Measurements from ENCODE around the gene RNASE4.
"Not testable (repeated sequence)": the region's sequence is repeated elsewhere in the genome, so short reads cannot be mapped to it uniquely, and the experiment has no call there.

RNASE4 gene

DNA sequence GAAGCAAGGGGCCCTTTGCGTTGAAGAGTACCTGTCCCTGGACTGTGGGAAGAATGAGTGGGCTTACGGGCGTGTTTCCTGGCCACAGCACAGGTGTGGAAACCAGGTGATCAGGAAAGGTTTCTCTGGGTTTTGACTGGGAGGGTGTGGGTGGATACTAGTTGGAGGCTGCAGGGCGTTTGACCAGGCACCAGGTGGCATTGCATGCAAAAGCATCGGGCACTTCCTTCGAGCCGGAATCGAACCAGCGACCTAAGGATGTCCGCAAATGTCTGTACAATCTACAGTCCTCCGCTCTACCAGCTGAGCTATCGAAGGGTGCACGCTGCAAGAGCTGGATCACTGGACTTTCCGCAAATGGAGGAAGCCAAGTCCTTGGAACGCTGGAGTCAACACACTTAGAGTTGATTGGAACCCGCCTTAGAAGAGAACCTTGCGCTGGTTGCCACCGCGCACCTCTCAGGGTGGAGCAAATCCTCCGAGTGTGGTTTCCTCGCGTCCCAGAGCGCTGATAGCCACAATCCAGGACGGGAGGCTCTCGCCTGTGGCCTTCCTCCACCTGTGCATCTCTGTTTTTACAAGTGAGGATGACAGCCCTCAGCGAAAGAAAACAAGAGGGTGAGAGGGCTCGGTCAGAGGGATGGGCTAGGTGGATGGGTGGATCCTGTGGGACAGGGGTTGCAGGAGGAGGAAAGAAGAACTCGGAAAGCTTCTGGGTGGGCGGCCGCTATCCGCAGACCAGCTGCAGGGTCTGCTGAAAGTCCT, 21.2 kb upstream of the RNASE4 start:
- TF ChIP-seq, protein P1, sequence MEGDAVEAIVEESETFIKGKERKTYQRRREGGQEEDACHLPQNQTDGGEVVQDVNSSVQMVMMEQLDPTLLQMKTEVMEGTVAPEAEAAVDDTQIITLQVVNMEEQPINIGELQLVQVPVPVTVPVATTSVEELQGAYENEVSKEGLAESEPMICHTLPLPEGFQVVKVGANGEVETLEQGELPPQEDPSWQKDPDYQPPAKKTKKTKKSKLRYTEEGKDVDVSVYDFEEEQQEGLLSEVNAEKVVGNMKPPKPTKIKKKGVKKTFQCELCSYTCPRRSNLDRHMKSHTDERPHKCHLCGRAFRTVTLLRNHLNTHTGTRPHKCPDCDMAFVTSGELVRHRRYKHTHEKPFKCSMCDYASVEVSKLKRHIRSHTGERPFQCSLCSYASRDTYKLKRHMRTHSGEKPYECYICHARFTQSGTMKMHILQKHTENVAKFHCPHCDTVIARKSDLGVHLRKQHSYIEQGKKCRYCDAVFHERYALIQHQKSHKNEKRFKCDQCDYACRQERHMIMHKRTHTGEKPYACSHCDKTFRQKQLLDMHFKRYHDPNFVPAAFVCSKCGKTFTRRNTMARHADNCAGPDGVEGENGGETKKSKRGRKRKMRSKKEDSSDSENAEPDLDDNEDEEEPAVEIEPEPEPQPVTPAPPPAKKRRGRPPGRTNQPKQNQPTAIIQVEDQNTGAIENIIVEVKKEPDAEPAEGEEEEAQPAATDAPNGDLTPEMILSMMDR (IDR thresholded peaks at IDR 0.05; ENCODE audit: low read depth, low read length) = no peak
- peak overlapping the region; percentile 10; the same call in 1 of the 2 replicates for H3K4me3 ChIP-seq (ENCODE audit: low read depth, low read length)

DNA sequence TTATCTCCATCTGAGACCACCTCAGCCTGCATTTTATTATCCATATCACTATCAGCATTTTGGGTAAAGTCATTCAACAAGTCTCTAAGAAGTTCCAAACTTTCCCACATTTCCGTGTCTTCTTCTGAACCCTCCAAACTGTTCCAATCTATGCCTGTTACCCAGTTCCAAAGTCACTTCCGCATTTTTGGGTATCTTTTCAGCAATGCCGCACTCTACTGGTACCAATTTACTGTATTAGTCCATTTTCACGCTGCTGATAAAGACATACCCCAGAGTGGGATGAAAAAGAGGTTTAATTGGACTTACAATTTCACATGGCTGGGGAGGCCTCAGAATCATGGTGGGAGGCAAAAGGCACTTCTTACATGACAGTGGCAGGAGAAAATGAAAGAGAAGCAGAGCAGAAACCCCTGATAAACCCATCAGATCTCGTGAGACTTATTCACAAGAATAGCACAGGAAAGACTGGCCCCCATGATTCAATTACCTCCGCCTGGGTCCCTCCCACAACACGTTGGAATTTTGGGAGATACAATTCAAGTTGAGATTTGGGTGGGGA, 17.9 kb upstream of the RNASE4 start:
- not testable (repeated sequence) for H3K4me3 ChIP-seq (ENCODE audit: low read depth, low read length)

DNA sequence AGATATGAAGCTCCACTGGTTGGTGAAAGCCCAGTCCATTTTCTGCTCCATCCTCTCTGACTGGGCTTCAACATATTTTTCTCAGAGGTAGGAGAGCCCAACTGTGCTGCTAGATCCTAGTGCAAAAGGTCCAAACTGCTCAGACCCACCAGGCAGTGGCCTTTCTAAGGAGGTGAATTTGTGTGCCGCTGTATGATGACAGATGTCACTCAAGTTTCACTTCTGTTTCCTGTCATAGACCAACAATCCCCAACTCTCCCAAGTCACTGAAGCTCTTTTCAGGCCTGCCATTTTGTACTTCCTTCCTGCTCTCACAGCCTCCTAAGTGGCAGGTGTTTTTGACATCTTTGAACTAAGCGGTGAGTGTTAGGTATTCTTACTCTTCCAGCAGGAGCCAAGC, 16.4 kb upstream of the RNASE4 start:
- H3K4me3 ChIP-seq (ENCODE audit: low read depth, low read length) = no peak overlapping the region

DNA sequence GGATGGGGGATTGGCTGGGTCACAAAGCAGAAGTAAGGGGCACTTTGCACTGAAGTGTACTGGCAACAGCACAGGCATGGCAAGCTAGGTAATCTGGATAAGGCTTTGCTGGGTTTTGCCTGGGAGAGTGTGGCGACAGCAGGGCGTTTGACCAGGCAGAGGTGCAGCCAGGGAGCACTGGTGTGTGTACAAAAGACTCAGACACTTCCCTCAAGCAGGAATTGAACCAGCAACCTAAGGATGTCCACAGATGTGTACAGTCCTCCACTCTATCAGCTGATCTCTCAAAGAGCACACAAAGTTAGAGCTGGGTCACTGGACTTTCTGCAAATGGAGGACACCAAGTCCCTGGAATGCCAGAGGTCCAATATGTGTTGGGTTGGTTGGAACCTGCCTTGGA, 15.4 kb upstream of the RNASE4 start:
- TF ChIP-seq, protein P1 (IDR thresholded peaks at IDR 0.05; ENCODE audit: low read depth, low read length) = no peak
- H3K4me3 ChIP-seq (ENCODE audit: low read depth, low read length) = no peak overlapping the region

More for the DNA sequence above, 16.4 kb upstream of the RNASE4 start:
- TF ChIP-seq, protein P1 (IDR thresholded peaks at IDR 0.05; ENCODE audit: low read depth, low read length) = no peak

DNA sequence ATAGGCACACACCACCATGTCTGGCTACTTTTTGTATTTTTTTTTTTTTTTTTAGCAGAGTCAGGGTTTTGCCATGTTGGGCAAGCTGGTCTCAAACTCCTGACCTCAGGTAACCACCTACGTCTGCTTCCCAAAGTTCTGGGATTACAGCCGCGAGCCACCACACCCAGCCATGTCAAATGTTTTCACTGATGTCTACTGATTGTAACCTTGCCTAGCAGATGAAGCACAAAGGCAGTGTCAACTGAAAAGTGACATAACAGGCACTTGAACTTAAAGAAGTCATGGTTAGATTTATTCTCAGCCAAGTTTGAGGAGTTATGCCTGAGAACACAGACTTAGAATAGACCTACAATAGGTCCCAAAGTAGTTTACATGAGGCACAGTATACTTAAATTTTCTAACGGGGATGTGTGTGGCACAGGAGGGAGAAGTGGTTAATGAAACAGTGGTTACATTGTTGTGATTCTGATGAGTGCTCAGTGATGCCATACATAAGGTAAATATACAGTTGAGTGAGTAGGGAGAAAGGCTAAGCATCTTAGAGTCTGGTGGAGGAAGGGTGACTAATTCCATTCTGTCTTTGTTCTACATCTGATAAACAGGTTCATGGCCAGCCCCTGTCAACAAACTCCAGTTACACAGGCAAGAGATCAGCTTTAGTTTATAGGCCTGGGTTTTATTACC, 12.6 kb upstream of the RNASE4 start:
- no peak overlapping the region for H3K4me3 ChIP-seq (ENCODE audit: low read depth, low read length)
- TF ChIP-seq, protein P1 (IDR thresholded peaks at IDR 0.05; ENCODE audit: low read depth, low read length) = no peak

DNA sequence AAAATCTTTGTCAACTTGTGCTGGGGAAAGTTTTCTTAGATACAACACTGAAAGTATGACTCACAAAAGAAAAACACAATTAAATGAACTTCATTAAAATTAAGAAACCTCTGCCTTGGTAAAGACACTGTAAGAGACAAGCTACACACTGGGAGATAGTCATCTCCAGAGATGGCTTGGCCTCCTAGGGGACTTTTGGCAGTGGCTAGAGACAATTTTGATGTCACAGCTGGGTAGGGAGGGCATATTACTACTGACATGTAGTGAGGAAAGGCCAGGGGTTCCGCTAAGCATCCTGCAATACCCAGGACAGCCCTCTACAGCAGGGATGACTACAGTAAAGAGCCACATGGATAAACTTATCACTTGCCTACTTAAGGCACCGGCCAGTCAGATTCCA, 8.7 kb upstream of the RNASE4 start:
- H3K4me3 ChIP-seq (ENCODE audit: low read depth, low read length) = no peak overlapping the region
- TF ChIP-seq, protein P1 (IDR thresholded peaks at IDR 0.05; ENCODE audit: low read depth, low read length) = no peak

DNA sequence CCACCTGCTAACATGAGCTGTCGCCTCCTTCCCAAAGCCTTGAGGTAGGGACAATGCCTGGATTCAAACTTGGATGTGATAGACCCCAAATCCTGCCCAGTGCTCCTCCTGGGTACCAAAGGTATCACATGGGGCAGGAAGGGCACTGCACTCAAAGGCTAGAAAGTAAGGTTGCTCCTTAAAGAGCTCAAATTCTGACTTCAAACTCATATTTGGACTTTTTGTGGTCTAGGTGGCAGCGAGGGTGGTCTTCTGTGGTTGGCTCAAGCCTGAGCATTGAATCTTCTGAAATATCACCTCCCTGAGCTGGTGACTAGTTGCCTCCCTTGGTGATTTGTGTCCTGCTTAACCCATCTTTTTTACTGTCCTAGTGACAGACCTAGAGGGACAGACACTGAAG, 8.3 kb upstream of the RNASE4 start:
- TF ChIP-seq, protein P1 (IDR thresholded peaks at IDR 0.05; ENCODE audit: low read depth, low read length) = no peak
- no peak overlapping the region for H3K4me3 ChIP-seq (ENCODE audit: low read depth, low read length)

Data from WI38 (cell line).